K562 (cell line): ENCODE data around the gene LEO1. TPM values are rescaled to one million over a fixed set of nuclear protein-coding genes. Genes with fewer than 3 reads are reported as not detected.

Experiments
- ADNP ChIP-seq: fragments of 200-800 bp; sonication (Bioruptor generic); IDR thresholded peaks from 2 replicates; pipeline ENCODE4 v1.6.1; 2016; ENCODE audit warnings: missing genetic modification characterization, missing compliant biosample characterization
- ARHGAP35 ChIP-seq: fragments of 450-650 bp; IDR thresholded peaks from 2 replicates; pipeline ENCODE4 v1.6.1; 2018; ENCODE audit not compliant: partially characterized antibody
- BCL6 ChIP-seq: fragments of 250-450 bp; sonication (Bioruptor Pico); IDR thresholded peaks from 2 replicates; pipeline ENCODE4 v1.4.0; 2020
- CEBPB ChIP-seq: fragments of 450-650 bp; IDR thresholded peaks from 2 replicates; pipeline ENCODE4 v1.6.1; 2016; ENCODE audit warnings: missing genetic modification characterization, missing compliant biosample characterization
- ESRRB ChIP-seq: fragments of 250-450 bp; sonication (Bioruptor Pico); IDR thresholded peaks from 2 replicates; pipeline ENCODE4 v1.5.0; 2020; ENCODE audit warnings: mild to moderate bottlenecking, moderate library complexity, borderline replicate concordance
- ETV5 ChIP-seq: sonication (generic); formaldehyde crosslinking; IDR thresholded peaks from 2 replicates; pipeline ENCODE4 v1.4.0; 2020; ENCODE audit warnings: low read depth, mild to moderate bottlenecking, missing genetic modification reagents
- FOXJ3 ChIP-seq: sonication (generic); formaldehyde crosslinking; IDR thresholded peaks from 2 replicates; pipeline ENCODE4 v1.4.0; 2020; ENCODE audit warnings: mild to moderate bottlenecking, missing genetic modification reagents
- FOXK1 ChIP-seq: sonication (generic); formaldehyde crosslinking; IDR thresholded peaks from 2 replicates; pipeline ENCODE4 v1.8.0; 2022; ENCODE audit warnings: missing genetic modification reagents, mild to moderate bottlenecking, borderline replicate concordance
- MCM2 ChIP-seq: fragments of 450-650 bp; IDR thresholded peaks from 2 replicates; pipeline ENCODE4 v1.6.1; 2017; ENCODE audit warnings: low read depth, mild to moderate bottlenecking
- MCM7 ChIP-seq, 2 experiments: fragments of 450-650 bp; IDR thresholded peaks; 2 replicates each; pipeline ENCODE4 v1.6.1; 2016 to 2018
- NFYB ChIP-seq: IDR thresholded peaks from 2 replicates; pipeline ENCODE4 v1.6.1; 2011; ENCODE audit warnings: mild to moderate bottlenecking, moderate library complexity; ENCODE audit not compliant: insufficient read length; ENCODE audit errors: extremely low read depth
- RBM25 ChIP-seq: fragments of 200-400 bp; formaldehyde crosslinking; IDR thresholded peaks from 2 replicates; pipeline ENCODE4 v1.6.1; 2018; ENCODE audit warnings: low read length, low read depth, moderate library complexity; ENCODE audit not compliant: severe bottlenecking
- SMARCA5 ChIP-seq: fragments of 450-650 bp; IDR thresholded peaks from 2 replicates; pipeline ENCODE4 v1.6.1; 2016
- SNIP1 ChIP-seq: fragments of 450-650 bp; IDR thresholded peaks from 2 replicates; pipeline ENCODE4 v1.7.1; 2017; ENCODE audit warnings: low read depth, mild to moderate bottlenecking
- STAG1 ChIP-seq: sonication (generic); formaldehyde crosslinking; IDR thresholded peaks from 2 replicates; pipeline ENCODE4 v1.5.0; 2020; ENCODE audit warnings: missing genetic modification reagents, borderline replicate concordance
- TOE1 ChIP-seq, 2 experiments: fragments of 450-650 bp in 1 of 2; sonication (generic) in 1 of 2; formaldehyde crosslinking in 1 of 2; IDR thresholded peaks; 2 replicates each; pipeline versions ENCODE4 v1.7.1 to v1.8.0; 2016 to 2022; ENCODE audit warnings: borderline replicate concordance in 2 of 2, mild to moderate bottlenecking in 2 of 2, antibody characterized with exemption in 1 of 2, inconsistent platforms in 1 of 2, low read depth in 1 of 2, missing genetic modification reagents in 1 of 2, moderate library complexity in 1 of 2
- ZFP36 ChIP-seq: fragments of 150-350 bp; IDR thresholded peaks from 2 replicates; pipeline ENCODE4 v1.6.1; 2018; ENCODE audit warnings: low read length, low read depth; ENCODE audit not compliant: partially characterized antibody
- polyA plus RNA-seq, 8 experiments: library from polyadenylated mRNA; depleted of rRNA in 4 of 8; stranded (reverse) in 5 of 8; unstranded in 3 of 8; fragments of >200 nt; fragmentation: Nextera tagmentation in 2 of 8; fragmentation: Illumina TruSeq in 1 of 8; extraction: Ambion mirVana in 2 of 8; extraction: Trizol in 1 of 8; gene quantifications; 2 replicates each; pipeline versions ENCODE4 v1.2.1 to v1.2.3, GENCODE V29; 2011 to 2014; ENCODE audit warnings: inconsistent platforms in 1 of 8, missing spikeins in 1 of 8
- total RNA-seq, 7 experiments: library from RNA; depleted of rRNA in 6 of 7; stranded (reverse); fragments of >200 nt in 6 of 7; fragmentation: Illumina TruSeq in 2 of 7; extraction: Trizol in 2 of 7; gene quantifications; 2 replicates each; pipeline versions ENCODE4 v1.2.1 to v1.2.3, GENCODE V29; 2011 to 2021; ENCODE audit warnings: low replicate concordance in 1 of 7
- TF ChIP-seq, protein P1 (sequence below): fragments of 250-450 bp; sonication (Bioruptor Pico); IDR thresholded peaks from 2 replicates; pipeline ENCODE4 v1.8.0; 2022; ENCODE audit warnings: inconsistent platforms
- TF ChIP-seq, protein P2 (sequence below): fragments of 450-650 bp; IDR thresholded peaks from 2 replicates; pipeline ENCODE4 v1.6.1; 2016; ENCODE audit warnings: antibody characterized with exemption
- TF ChIP-seq, protein P3 (sequence below), 3 experiments: IDR thresholded peaks in 2 of 3; conservative IDR thresholded peaks in 1 of 3; 2 replicates each; pipeline ENCODE4 v1.5.1; 2011 to 2012; ENCODE audit warnings: low read length in 3 of 3, mild to moderate bottlenecking in 3 of 3, control low read depth in 2 of 3, improper control_type of control experiment in 1 of 3, inconsistent platforms in 1 of 3, low read depth in 1 of 3, mixed read lengths in 1 of 3, moderate library complexity in 1 of 3; ENCODE audit not compliant: insufficient read depth in 2 of 3
- TF ChIP-seq, protein P4 (sequence below): sonication (generic); formaldehyde crosslinking; IDR thresholded peaks from 2 replicates; pipeline ENCODE4 v1.8.0; 2022; ENCODE audit warnings: mild to moderate bottlenecking, missing genetic modification reagents, borderline replicate concordance

The LEO1 gene
- total and polyA plus RNA-seq, 9 of the 15 experiments (the other 6 are each of a cell fraction or from before 2014, with no cell fraction given), result 8.4 to 48.3 (median 37.9) TPM

DNA sequence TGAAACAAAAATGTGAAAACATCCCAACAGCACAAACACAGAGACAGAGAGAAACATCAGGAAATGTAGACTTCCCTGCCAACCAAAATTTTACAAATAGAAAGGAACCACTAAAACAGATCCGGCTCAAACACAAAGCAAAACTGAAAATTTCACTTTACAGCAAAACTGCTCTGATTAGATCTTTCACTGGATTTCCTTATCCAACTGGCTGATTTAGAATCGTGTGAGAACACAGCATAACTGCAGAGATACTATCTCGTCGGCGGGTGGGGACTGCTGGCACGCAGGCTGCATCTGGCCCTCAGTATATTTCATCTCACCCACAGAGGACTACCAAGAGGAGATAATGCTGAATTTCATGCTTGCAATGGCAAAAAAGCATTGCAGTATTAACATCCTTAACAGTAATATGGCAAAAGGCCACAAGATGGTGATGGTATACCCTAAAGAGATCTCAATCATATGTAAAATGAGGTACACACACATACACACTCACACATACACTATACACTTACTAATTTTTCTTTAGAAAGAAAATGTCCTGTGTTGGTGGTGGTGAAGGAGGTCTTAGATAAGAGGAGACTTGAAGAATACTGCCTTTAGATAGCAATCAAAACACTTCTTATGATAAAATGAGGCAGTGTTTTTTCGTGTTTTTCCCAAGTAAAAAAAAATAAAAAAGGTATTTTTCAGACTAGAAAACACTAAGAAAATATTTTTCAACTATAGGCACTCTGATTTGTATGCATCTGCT, 10.6 kb upstream of the LEO1 start (continued):
- TF ChIP-seq, protein P1, sequence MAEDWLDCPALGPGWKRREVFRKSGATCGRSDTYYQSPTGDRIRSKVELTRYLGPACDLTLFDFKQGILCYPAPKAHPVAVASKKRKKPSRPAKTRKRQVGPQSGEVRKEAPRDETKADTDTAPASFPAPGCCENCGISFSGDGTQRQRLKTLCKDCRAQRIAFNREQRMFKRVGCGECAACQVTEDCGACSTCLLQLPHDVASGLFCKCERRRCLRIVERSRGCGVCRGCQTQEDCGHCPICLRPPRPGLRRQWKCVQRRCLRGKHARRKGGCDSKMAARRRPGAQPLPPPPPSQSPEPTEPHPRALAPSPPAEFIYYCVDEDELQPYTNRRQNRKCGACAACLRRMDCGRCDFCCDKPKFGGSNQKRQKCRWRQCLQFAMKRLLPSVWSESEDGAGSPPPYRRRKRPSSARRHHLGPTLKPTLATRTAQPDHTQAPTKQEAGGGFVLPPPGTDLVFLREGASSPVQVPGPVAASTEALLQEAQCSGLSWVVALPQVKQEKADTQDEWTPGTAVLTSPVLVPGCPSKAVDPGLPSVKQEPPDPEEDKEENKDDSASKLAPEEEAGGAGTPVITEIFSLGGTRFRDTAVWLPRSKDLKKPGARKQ, result no peak
- TF ChIP-seq TOE1 (IDR thresholded peaks at IDR 0.05; ENCODE audit: borderline replicate concordance) (no peak; the same call in 1 of the 2 replicates), TOE1 (CRISPR knock-in tag; IDR thresholded peaks at IDR 0.05; ENCODE audit: borderline replicate concordance, low read depth) (no peak), SMARCA5 (peak; percentile 59; the same call in 1 of the 2 replicates), ESRRB (CRISPR knock-in tag) (no peak), CEBPB (tag) (no peak), ZFP36 (no peak), ETV5 (CRISPR knock-in tag) (no peak), BCL6 (CRISPR knock-in tag) (no peak), MCM7 (IDR thresholded peaks at IDR 0.05) (no peak), FOXJ3 (CRISPR knock-in tag) (no peak), NFYB (no peak), RBM25 (no peak), STAG1 (no peak), ARHGAP35 (no peak), FOXK1 (CRISPR knock-in tag) (no peak), MCM2 (no peak), ADNP (no peak; the same call in 1 of the 2 replicates), SNIP1 (no peak)
- TF ChIP-seq, protein P2, sequence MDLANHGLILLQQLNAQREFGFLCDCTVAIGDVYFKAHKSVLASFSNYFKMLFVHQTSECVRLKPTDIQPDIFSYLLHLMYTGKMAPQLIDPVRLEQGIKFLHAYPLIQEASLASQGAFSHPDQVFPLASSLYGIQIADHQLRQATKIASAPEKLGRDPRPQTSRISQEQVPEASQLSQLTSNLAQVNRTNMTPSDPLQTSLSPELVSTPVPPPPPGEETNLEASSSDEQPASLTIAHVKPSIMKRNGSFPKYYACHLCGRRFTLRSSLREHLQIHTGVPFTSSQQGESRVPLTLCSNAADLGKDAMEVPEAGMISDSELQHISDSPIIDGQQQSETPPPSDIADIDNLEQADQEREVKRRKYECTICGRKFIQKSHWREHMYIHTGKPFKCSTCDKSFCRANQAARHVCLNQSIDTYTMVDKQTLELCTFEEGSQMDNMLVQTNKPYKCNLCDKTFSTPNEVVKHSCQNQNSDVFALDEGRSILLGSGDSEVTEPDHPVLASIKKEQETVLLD, result 0 out of 2 replicates have a peak, but pooled peaks have one; percentile 22
- TF ChIP-seq, protein P3, sequence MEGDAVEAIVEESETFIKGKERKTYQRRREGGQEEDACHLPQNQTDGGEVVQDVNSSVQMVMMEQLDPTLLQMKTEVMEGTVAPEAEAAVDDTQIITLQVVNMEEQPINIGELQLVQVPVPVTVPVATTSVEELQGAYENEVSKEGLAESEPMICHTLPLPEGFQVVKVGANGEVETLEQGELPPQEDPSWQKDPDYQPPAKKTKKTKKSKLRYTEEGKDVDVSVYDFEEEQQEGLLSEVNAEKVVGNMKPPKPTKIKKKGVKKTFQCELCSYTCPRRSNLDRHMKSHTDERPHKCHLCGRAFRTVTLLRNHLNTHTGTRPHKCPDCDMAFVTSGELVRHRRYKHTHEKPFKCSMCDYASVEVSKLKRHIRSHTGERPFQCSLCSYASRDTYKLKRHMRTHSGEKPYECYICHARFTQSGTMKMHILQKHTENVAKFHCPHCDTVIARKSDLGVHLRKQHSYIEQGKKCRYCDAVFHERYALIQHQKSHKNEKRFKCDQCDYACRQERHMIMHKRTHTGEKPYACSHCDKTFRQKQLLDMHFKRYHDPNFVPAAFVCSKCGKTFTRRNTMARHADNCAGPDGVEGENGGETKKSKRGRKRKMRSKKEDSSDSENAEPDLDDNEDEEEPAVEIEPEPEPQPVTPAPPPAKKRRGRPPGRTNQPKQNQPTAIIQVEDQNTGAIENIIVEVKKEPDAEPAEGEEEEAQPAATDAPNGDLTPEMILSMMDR (IDR thresholded peaks at IDR 0.05 in 2 of 3, conservative IDR thresholded peaks at IDR 0.05 in 1 of 3; ENCODE audit: insufficient read depth in 2 of 3, low read depth in 1 of 3, low read length in 3 of 3), result peak; percentile 52 to 85 (median 66); a peak in 5 of 6 replicates
- TF ChIP-seq, protein P4, sequence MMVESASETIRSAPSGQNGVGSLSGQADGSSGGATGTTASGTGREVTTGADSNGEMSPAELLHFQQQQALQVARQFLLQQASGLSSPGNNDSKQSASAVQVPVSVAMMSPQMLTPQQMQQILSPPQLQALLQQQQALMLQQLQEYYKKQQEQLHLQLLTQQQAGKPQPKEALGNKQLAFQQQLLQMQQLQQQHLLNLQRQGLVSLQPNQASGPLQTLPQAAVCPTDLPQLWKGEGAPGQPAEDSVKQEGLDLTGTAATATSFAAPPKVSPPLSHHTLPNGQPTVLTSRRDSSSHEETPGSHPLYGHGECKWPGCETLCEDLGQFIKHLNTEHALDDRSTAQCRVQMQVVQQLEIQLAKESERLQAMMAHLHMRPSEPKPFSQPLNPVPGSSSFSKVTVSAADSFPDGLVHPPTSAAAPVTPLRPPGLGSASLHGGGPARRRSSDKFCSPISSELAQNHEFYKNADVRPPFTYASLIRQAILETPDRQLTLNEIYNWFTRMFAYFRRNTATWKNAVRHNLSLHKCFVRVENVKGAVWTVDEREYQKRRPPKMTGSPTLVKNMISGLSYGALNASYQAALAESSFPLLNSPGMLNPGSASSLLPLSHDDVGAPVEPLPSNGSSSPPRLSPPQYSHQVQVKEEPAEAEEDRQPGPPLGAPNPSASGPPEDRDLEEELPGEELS (CRISPR knock-in tag), result no peak
